HepG2 (cell line): ENCODE data around the gene FHL3.

Experiments
- EP300 ChIP-seq, 3 experiments: sonication (generic) in 1 of 3; formaldehyde crosslinking in 1 of 3; IDR thresholded peaks; 2 replicates each; pipeline versions ENCODE4 v1.5.1 to v1.6.1; 2011 to 2020; ENCODE audit warnings: low read depth in 2 of 3, low read length in 2 of 3, borderline replicate concordance in 1 of 3, improper control_type of control experiment in 1 of 3, mild to moderate bottlenecking in 1 of 3, missing genetic modification reagents in 1 of 3, moderate library complexity in 1 of 3
- RELA ChIP-seq: sonication (generic); formaldehyde crosslinking; IDR thresholded peaks from 2 replicates; pipeline ENCODE4 v1.4.0; 2020; ENCODE audit warnings: missing genetic modification reagents

DNA sequence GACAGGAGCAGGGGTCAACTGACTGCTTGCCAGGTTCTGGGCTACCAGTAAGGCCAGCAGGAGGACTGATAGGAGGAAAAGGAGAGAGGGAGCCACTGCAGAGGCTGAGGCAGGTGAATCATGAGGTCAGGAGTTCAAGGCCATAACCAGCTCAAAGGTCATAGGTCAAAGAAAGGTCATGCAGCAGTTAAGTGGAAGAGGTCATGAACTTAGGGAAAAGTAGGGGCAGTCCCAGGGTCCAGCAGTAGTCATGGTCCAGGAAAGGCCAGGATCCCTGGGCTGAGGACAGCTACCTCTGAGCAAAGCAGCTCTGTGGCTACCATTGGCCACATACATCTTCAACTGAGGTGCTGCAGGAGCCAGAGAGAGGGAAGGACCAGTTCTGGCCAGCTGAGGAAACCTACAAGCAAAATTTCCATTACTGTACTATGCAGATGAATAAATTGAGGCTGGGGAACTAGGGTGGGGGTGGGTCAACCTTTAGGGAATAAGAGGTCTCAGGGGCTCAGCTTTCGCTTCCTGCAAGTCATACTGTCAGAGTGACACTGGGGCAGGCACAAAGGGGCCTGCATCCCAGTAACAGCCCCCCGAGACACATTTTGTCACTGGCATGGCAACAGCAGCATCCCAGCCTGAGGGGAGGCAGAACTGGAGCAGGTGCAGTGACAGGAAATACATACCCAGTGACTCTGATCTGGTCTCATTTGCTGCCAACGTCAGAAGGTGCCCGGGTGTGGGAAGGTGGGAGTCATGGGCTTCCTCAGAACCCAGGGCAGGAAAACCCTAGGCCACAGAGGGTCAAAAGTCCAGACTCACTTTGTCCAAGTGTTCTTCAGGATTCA, 53.3 kb downstream of the FHL3 start:
- no peak for TF ChIP-seq RELA (CRISPR knock-in tag)
- TF ChIP-seq EP300 (IDR thresholded peaks at IDR 0.05; ENCODE audit: low read depth in 2 of 2, low read length in 2 of 2) = no peak
- no peak for TF ChIP-seq EP300 (CRISPR knock-in tag; IDR thresholded peaks at IDR 0.05; ENCODE audit: borderline replicate concordance)
